ENCODE results near the gene WNT6. TPM values are rescaled to one million over a fixed set of nuclear protein-coding genes. Genes with fewer than 3 reads are reported as not detected.

WNT6 gene
- total and polyA plus RNA-seq, 4 donors, result 0.08 to 0.20 TPM; not detected in 2

DNA sequence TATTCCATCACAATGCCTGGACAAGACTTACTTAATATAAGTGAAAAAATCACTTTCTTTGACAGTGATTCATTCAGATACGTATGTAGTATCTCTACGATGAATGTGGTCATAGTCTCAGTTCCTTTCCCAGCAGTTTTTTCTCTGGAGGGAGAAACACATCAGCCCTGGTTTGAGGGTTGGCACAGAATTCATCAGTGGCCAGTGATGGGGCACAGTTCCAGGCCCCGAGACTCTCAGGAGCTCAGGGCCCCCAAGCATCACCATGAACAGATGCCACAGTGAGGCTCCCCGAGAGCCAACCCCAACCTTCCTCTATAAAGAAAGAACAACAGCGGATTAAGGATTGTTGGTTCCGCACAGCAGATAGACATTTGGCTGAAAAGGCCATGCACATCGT lies 40.5 kb upstream of the WNT6 start:
- Histone ChIP-seq H3K4me3 (ENCODE audit: low read depth in 1 of 3, low read length in 3 of 3) (no peak overlapping the region), H3K27me3 (ENCODE audit: control insufficient read depth in 4 of 4, insufficient read depth in 4 of 4, low read length in 3 of 4) (no peaks in the 10 kb centered on the region), H3K4me1 (ENCODE audit: control insufficient read depth in 4 of 4, insufficient read depth in 4 of 4, low read length in 3 of 4) (no peaks in the 10 kb centered on the region), H3K9me3 (ENCODE audit: control insufficient read depth in 4 of 4, low read length in 3 of 4) (no peaks in the 10 kb centered on the region), H3K36me3 (ENCODE audit: control insufficient read depth in 4 of 4, insufficient read depth in 3 of 4, low read depth in 1 of 4, low read length in 3 of 4) (peaks cover 16 to 53% (median 41%) of the 10 kb centered on the region in 4 donors), H3K9ac (ENCODE audit: low read depth in 1 of 2, low read length in 2 of 2) (no peak overlapping the region), H3K27ac (ENCODE audit: low read depth in 1 of 2, low read length in 2 of 2) (no peak overlapping the region)
- no peak for DNase-seq (ENCODE audit: low spot score)
- no peak for TF ChIP-seq ATF3 (IDR thresholded peaks at IDR 0.05)
- TF ChIP-seq YY1 (IDR thresholded peaks at IDR 0.05), result no peak
- TF ChIP-seq RAD21 (IDR thresholded peaks at IDR 0.05), result no peak
- no peak for TF ChIP-seq NR2F2 (IDR thresholded peaks at IDR 0.05)
- no peak for TF ChIP-seq SP1 (IDR thresholded peaks at IDR 0.05)
- no peak for TF ChIP-seq HNF4A (conservative IDR thresholded peaks at IDR 0.05)
- no peak for TF ChIP-seq FOXA1 (IDR thresholded peaks at IDR 0.05)
- TF ChIP-seq ZBTB33 (IDR thresholded peaks at IDR 0.05), result no peak
- TF ChIP-seq TAF1 (conservative IDR thresholded peaks at IDR 0.05), result no peak
- TF ChIP-seq REST (IDR thresholded peaks at IDR 0.05), result no peak
- TF ChIP-seq JUND (IDR thresholded peaks at IDR 0.05), result no peak
- TF ChIP-seq FOXA2 (IDR thresholded peaks at IDR 0.05), result no peak
- no peak for TF ChIP-seq RXRA (IDR thresholded peaks at IDR 0.05)
- TF ChIP-seq GABPA (IDR thresholded peaks at IDR 0.05 in 1 of 2, conservative IDR thresholded peaks at IDR 0.05 in 1 of 2), result no peak
- TF ChIP-seq, protein P1, sequence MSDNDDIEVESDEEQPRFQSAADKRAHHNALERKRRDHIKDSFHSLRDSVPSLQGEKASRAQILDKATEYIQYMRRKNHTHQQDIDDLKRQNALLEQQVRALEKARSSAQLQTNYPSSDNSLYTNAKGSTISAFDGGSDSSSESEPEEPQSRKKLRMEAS (IDR thresholded peaks at IDR 0.05), result no peak
- TF ChIP-seq EGR1 (IDR thresholded peaks at IDR 0.05; ENCODE audit: low read depth in 2 of 2), result no peak
- TF ChIP-seq, protein P2, sequence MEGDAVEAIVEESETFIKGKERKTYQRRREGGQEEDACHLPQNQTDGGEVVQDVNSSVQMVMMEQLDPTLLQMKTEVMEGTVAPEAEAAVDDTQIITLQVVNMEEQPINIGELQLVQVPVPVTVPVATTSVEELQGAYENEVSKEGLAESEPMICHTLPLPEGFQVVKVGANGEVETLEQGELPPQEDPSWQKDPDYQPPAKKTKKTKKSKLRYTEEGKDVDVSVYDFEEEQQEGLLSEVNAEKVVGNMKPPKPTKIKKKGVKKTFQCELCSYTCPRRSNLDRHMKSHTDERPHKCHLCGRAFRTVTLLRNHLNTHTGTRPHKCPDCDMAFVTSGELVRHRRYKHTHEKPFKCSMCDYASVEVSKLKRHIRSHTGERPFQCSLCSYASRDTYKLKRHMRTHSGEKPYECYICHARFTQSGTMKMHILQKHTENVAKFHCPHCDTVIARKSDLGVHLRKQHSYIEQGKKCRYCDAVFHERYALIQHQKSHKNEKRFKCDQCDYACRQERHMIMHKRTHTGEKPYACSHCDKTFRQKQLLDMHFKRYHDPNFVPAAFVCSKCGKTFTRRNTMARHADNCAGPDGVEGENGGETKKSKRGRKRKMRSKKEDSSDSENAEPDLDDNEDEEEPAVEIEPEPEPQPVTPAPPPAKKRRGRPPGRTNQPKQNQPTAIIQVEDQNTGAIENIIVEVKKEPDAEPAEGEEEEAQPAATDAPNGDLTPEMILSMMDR (IDR thresholded peaks at IDR 0.05; ENCODE audit: low read depth, low read length, missing input control), result no peak
- no peak for TF ChIP-seq HNF4G (IDR thresholded peaks at IDR 0.05)
- 95% methylated on average over 7 of the region's 7 CpGs for WGBS
